Measurements from ENCODE around the gene WDR70. TPM values are rescaled to one million over a fixed set of nuclear protein-coding genes. Genes with fewer than 3 reads are reported as not detected.

The WDR70 gene
- total and polyA plus RNA-seq, 2 of the 8 experiments (the other 6 are each of a cell fraction or from before 2014, with no cell fraction given): 10.6 to 37.4 TPM

DNA sequence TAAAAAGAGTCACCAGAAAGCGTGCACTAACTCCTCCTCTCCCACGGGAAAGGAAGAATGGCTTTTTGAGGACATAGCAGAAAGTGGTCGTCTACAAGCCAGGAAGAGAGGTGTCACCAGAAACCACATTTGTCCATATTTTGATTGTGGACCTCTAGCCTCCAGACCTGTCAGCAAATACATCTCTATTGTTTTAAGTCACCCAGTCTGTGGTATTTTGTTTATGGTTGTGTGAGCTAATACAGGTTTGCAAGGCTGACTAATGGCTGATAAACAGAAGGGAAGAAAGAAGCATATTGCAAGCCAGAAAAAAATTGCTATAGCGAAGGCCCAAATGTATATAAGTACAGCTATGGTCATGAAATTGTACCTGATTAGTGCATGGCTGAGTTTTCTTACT lies 21.4 kb downstream of the WDR70 start (continued):
- TF ChIP-seq, protein P1, sequence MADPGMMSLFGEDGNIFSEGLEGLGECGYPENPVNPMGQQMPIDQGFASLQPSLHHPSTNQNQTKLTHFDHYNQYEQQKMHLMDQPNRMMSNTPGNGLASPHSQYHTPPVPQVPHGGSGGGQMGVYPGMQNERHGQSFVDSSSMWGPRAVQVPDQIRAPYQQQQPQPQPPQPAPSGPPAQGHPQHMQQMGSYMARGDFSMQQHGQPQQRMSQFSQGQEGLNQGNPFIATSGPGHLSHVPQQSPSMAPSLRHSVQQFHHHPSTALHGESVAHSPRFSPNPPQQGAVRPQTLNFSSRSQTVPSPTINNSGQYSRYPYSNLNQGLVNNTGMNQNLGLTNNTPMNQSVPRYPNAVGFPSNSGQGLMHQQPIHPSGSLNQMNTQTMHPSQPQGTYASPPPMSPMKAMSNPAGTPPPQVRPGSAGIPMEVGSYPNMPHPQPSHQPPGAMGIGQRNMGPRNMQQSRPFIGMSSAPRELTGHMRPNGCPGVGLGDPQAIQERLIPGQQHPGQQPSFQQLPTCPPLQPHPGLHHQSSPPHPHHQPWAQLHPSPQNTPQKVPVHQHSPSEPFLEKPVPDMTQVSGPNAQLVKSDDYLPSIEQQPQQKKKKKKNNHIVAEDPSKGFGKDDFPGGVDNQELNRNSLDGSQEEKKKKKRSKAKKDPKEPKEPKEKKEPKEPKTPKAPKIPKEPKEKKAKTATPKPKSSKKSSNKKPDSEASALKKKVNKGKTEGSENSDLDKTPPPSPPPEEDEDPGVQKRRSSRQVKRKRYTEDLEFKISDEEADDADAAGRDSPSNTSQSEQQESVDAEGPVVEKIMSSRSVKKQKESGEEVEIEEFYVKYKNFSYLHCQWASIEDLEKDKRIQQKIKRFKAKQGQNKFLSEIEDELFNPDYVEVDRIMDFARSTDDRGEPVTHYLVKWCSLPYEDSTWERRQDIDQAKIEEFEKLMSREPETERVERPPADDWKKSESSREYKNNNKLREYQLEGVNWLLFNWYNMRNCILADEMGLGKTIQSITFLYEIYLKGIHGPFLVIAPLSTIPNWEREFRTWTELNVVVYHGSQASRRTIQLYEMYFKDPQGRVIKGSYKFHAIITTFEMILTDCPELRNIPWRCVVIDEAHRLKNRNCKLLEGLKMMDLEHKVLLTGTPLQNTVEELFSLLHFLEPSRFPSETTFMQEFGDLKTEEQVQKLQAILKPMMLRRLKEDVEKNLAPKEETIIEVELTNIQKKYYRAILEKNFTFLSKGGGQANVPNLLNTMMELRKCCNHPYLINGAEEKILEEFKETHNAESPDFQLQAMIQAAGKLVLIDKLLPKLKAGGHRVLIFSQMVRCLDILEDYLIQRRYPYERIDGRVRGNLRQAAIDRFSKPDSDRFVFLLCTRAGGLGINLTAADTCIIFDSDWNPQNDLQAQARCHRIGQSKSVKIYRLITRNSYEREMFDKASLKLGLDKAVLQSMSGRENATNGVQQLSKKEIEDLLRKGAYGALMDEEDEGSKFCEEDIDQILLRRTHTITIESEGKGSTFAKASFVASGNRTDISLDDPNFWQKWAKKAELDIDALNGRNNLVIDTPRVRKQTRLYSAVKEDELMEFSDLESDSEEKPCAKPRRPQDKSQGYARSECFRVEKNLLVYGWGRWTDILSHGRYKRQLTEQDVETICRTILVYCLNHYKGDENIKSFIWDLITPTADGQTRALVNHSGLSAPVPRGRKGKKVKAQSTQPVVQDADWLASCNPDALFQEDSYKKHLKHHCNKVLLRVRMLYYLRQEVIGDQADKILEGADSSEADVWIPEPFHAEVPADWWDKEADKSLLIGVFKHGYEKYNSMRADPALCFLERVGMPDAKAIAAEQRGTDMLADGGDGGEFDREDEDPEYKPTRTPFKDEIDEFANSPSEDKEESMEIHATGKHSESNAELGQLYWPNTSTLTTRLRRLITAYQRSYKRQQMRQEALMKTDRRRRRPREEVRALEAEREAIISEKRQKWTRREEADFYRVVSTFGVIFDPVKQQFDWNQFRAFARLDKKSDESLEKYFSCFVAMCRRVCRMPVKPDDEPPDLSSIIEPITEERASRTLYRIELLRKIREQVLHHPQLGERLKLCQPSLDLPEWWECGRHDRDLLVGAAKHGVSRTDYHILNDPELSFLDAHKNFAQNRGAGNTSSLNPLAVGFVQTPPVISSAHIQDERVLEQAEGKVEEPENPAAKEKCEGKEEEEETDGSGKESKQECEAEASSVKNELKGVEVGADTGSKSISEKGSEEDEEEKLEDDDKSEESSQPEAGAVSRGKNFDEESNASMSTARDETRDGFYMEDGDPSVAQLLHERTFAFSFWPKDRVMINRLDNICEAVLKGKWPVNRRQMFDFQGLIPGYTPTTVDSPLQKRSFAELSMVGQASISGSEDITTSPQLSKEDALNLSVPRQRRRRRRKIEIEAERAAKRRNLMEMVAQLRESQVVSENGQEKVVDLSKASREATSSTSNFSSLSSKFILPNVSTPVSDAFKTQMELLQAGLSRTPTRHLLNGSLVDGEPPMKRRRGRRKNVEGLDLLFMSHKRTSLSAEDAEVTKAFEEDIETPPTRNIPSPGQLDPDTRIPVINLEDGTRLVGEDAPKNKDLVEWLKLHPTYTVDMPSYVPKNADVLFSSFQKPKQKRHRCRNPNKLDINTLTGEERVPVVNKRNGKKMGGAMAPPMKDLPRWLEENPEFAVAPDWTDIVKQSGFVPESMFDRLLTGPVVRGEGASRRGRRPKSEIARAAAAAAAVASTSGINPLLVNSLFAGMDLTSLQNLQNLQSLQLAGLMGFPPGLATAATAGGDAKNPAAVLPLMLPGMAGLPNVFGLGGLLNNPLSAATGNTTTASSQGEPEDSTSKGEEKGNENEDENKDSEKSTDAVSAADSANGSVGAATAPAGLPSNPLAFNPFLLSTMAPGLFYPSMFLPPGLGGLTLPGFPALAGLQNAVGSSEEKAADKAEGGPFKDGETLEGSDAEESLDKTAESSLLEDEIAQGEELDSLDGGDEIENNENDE (IDR thresholded peaks at IDR 0.05; ENCODE audit: insufficient replicate concordance, low read length): no peak
- TF ChIP-seq KDM5A (IDR thresholded peaks at IDR 0.05; ENCODE audit: low read length) (no peak), JUN (IDR thresholded peaks at IDR 0.05; ENCODE audit: low read depth, low read length) (no peak), EP300 (IDR thresholded peaks at IDR 0.05; ENCODE audit: borderline replicate concordance in 1 of 2, low read depth in 2 of 2, low read length in 2 of 2) (no peak), FOSL1 (IDR thresholded peaks at IDR 0.05; ENCODE audit: insufficient read depth, low read depth, low read length) (no peak), POLR2A (IDR thresholded peaks at IDR 0.05; ENCODE audit: control extremely low read depth in 1 of 2, low read depth in 2 of 2, low read length in 2 of 2) (no peak), SUZ12 (IDR thresholded peaks at IDR 0.05; ENCODE audit: low read length) (no peak), CHD1 (IDR thresholded peaks at IDR 0.05; ENCODE audit: low read depth, low read length) (no peak), BCL11A (IDR thresholded peaks at IDR 0.05; ENCODE audit: low read depth in 2 of 2, low read length in 2 of 2) (no peak), TBP (IDR thresholded peaks at IDR 0.05; ENCODE audit: low read depth, low read length) (no peak), BACH1 (IDR thresholded peaks at IDR 0.05; ENCODE audit: low read length) (no peak)
- TF ChIP-seq, protein P2, sequence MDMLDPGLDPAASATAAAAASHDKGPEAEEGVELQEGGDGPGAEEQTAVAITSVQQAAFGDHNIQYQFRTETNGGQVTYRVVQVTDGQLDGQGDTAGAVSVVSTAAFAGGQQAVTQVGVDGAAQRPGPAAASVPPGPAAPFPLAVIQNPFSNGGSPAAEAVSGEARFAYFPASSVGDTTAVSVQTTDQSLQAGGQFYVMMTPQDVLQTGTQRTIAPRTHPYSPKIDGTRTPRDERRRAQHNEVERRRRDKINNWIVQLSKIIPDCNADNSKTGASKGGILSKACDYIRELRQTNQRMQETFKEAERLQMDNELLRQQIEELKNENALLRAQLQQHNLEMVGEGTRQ (IDR thresholded peaks at IDR 0.05; ENCODE audit: low read length): no peak
